ENCODE measurements around the gene TBX15.

GRCh38 chr1:118911571-118911970 is 76.6 kb downstream of the TBX15 start:
- TF ChIP-seq EZH2 (optimal IDR thresholded peaks at IDR 0.05; ENCODE audit: low read depth, low read length) (no peak), CTCF (IDR thresholded peaks at IDR 0.05; ENCODE audit: low read length) (no peak)
